HL-60 (cell line): ENCODE results near the gene IMMP2L.
A peak's percentile ranks its signal among the peaks of the same experiment; 100 is the strongest.

Source experiments
- DNase-seq, 2 experiments: peaks; one replicate each; pipeline ENCODE4 v3.0.0-alpha.2; 2010 to 2020; ENCODE audit warnings: low read depth in 1 of 2, low spot score in 1 of 2
- H3K27ac ChIP-seq: fragments of 250-450 bp; sonication (Bioruptor Pico); replicated peaks from 2 replicates; pipeline ENCODE4 v1.5.1; 2020; ENCODE audit warnings: mild to moderate bottlenecking, moderate library complexity
- H3K27me3 ChIP-seq: fragments of 250-450 bp; sonication (Bioruptor Pico); 2 replicates; pipeline ENCODE4 v1.5.1; 2021; ENCODE audit warnings: mild to moderate bottlenecking, moderate library complexity; ENCODE audit not compliant: insufficient read depth, poor library complexity, severe bottlenecking
- H3K4me3 ChIP-seq: replicated peaks from 2 replicates; pipeline ENCODE4 v1.5.1; 2011; ENCODE audit warnings: mild to moderate bottlenecking, control low read depth, low read length; ENCODE audit not compliant: insufficient read depth
- GABPA ChIP-seq: IDR thresholded peaks from 2 replicates; pipeline ENCODE4 v1.6.1; 2012; ENCODE audit warnings: low read depth
- POLR2AphosphoS5 ChIP-seq: IDR thresholded peaks from 2 replicates; pipeline ENCODE4 v1.6.1; 2012; ENCODE audit warnings: low read depth
- SPI1 ChIP-seq: IDR thresholded peaks from 2 replicates; pipeline ENCODE4 v1.6.1; 2012; ENCODE audit warnings: low read depth, mild to moderate bottlenecking, borderline replicate concordance
- TF ChIP-seq, protein P1 (sequence below): IDR thresholded peaks from 2 replicates; pipeline ENCODE4 v1.6.1; 2012; ENCODE audit warnings: low read depth; ENCODE audit not compliant: insufficient replicate concordance
- TF ChIP-seq, protein P2 (sequence below): IDR thresholded peaks from one replicate; pipeline ENCODE4 v1.5.1; 2011; ENCODE audit warnings: low read length, control low read depth, inconsistent platforms; ENCODE audit not compliant: insufficient read depth

The IMMP2L gene

DNA sequence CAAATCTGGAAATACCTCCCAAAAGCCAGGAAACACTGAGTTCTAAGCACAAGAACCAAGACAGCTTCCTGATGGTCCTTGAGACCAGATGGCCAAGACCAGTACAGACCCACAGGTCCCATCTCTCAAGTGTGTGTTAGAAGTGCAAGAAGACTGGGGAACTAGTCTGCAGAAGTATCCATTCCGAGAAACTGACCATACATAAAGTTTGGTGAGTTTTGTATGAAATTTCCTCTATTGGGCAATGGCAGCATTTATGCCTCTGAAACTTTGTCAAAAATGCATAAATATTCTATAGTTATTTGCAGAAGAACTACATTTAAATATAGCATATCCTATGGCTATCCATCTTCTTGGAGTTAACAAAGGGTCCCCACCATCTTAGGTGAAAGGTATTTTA, 333.9 kb downstream of the IMMP2L start:
- no peak for DNase-seq
- H3K4me3 ChIP-seq = no peak overlapping the region
- no peak overlapping the region for H3K27ac ChIP-seq
- no peak for TF ChIP-seq GABPA
- TF ChIP-seq SPI1 = no peak
- TF ChIP-seq, protein P1, sequence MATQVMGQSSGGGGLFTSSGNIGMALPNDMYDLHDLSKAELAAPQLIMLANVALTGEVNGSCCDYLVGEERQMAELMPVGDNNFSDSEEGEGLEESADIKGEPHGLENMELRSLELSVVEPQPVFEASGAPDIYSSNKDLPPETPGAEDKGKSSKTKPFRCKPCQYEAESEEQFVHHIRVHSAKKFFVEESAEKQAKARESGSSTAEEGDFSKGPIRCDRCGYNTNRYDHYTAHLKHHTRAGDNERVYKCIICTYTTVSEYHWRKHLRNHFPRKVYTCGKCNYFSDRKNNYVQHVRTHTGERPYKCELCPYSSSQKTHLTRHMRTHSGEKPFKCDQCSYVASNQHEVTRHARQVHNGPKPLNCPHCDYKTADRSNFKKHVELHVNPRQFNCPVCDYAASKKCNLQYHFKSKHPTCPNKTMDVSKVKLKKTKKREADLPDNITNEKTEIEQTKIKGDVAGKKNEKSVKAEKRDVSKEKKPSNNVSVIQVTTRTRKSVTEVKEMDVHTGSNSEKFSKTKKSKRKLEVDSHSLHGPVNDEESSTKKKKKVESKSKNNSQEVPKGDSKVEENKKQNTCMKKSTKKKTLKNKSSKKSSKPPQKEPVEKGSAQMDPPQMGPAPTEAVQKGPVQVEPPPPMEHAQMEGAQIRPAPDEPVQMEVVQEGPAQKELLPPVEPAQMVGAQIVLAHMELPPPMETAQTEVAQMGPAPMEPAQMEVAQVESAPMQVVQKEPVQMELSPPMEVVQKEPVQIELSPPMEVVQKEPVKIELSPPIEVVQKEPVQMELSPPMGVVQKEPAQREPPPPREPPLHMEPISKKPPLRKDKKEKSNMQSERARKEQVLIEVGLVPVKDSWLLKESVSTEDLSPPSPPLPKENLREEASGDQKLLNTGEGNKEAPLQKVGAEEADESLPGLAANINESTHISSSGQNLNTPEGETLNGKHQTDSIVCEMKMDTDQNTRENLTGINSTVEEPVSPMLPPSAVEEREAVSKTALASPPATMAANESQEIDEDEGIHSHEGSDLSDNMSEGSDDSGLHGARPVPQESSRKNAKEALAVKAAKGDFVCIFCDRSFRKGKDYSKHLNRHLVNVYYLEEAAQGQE = no peak
- TF ChIP-seq POLR2AphosphoS5 = no peak
- TF ChIP-seq, protein P2, sequence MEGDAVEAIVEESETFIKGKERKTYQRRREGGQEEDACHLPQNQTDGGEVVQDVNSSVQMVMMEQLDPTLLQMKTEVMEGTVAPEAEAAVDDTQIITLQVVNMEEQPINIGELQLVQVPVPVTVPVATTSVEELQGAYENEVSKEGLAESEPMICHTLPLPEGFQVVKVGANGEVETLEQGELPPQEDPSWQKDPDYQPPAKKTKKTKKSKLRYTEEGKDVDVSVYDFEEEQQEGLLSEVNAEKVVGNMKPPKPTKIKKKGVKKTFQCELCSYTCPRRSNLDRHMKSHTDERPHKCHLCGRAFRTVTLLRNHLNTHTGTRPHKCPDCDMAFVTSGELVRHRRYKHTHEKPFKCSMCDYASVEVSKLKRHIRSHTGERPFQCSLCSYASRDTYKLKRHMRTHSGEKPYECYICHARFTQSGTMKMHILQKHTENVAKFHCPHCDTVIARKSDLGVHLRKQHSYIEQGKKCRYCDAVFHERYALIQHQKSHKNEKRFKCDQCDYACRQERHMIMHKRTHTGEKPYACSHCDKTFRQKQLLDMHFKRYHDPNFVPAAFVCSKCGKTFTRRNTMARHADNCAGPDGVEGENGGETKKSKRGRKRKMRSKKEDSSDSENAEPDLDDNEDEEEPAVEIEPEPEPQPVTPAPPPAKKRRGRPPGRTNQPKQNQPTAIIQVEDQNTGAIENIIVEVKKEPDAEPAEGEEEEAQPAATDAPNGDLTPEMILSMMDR = no peak
- H3K27me3 ChIP-seq = no peaks in the 10 kb centered on the region

DNA sequence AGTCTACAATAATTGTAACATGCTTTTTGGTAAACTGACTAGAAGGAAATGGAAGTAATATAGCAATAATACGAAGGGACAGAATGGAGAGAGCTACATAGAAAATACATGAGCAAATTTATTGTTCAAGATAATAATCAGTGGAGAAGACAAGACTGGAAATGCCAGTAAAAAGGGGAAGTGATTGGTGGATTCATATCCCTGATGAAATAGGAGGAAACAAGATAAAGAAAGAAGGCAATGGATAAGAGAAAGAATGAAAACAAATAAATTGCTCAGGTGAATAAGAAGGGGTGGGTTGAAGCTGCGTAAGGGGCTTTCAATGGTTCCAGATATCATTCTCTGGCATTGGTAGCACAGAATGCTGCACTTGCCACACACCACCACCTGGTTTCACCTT, 335.5 kb downstream of the IMMP2L start:
- no peak for DNase-seq
- peak; percentile 73 for TF ChIP-seq SPI1
- TF ChIP-seq, protein P2 = no peak
- no peak overlapping the region for H3K27ac ChIP-seq
- H3K4me3 ChIP-seq = no peak overlapping the region
- H3K27me3 ChIP-seq = no peaks in the 10 kb centered on the region

DNA sequence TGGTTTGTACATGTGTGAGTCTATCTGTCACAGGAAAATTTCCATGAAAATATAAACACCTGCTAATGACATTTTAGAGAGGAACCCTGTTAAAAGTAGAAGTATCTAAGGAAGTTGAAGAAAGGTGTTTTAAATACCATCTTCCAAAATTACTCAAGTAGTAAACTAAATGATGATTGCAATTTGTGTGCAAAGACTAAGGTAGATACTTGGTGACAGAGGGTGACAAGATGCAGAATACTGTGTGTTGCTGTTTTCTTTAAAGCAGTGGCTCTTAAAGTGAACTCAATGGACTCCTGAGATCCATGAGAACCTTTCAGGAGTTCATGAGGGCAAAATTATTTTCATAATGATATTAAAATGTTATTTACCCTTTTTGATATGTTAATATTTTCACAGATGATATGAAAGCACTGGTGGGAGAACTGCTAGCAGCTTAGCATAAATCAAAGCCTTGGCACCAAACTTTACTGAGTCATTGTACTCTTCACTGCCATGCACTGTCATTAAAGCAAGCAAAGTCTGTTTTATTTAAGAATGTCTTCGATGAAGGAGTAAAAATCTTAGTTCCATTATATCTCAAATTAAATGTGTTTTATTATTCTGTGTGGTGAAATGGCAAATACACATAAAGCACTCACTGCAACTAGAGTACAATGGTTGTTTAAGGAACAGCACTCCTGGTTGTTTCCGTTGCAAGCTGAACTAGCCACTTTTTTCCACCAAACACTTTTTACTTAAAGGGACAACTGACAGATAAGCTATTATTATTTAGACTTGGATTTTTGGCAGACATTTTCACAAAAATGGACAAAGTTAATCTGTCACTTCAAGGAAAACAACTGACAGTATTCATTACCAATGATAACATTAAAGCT, 337.7 kb downstream of the IMMP2L start:
- Histone ChIP-seq H3K27ac (no peak overlapping the region), H3K4me3 (no peak overlapping the region), H3K27me3 (no peaks in the 10 kb centered on the region)
- TF ChIP-seq, protein P1 = no peak
- TF ChIP-seq GABPA = no peak
- no peak for TF ChIP-seq SPI1
- TF ChIP-seq, protein P2 = no peak
- no peak for TF ChIP-seq POLR2AphosphoS5
- DNase-seq = no peak

DNA sequence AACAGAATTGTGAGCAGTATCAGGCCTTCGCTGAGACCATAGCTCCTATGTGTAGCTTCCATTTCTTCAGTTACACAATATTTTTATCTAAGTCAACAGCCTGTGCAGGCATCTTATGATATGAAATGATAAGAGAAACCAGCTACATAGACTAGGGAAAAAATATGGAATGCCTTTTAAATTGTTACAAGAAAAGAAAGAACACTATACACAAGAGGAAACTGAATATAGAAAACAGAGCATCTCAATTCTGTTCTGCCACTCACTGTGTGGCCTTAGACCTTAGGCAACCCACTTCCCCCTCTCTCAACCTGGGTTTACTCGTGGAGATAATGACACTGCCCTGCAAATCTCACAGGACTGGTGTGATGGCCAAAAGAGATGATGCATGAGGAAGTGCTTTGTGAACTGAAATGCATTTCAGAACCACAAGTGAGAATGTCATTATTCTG, 338.5 kb downstream of the IMMP2L start:
- peak in 1 of 2 experiments; percentile 46 for DNase-seq
- no peak overlapping the region for H3K4me3 ChIP-seq
- no peak for TF ChIP-seq GABPA
- TF ChIP-seq, protein P2 = no peak
- TF ChIP-seq SPI1 = peak; percentile 70
- TF ChIP-seq, protein P1 = no peak
- TF ChIP-seq POLR2AphosphoS5 = no peak
- H3K27ac ChIP-seq = no peak overlapping the region
- no peaks in the 10 kb centered on the region for H3K27me3 ChIP-seq
